ENCODE measurements around the gene RABEPK.

DNA sequence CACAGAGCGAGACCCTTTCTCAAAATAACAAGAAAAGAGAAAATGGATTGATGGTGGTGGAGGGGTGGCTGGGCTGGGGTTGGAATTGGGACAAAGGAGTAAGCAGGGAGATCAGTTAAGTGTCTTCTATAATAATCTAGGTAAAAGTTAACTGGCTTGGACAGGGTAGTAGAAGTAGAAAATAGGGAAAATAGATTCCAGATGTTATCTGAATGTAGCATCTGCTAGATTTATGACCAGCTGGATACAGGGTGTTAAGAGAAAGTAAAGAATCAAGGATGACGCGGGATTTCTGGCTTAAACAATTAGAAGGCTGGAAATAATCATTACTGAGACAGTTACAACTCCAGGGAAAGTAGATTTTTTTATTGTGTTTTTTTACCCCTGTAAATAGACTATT lies 23.7 kb upstream of the RABEPK start:
- no peak for TF ChIP-seq EZH2 (IDR thresholded peaks at IDR 0.05; ENCODE audit: low read depth)
- TF ChIP-seq, protein P1, sequence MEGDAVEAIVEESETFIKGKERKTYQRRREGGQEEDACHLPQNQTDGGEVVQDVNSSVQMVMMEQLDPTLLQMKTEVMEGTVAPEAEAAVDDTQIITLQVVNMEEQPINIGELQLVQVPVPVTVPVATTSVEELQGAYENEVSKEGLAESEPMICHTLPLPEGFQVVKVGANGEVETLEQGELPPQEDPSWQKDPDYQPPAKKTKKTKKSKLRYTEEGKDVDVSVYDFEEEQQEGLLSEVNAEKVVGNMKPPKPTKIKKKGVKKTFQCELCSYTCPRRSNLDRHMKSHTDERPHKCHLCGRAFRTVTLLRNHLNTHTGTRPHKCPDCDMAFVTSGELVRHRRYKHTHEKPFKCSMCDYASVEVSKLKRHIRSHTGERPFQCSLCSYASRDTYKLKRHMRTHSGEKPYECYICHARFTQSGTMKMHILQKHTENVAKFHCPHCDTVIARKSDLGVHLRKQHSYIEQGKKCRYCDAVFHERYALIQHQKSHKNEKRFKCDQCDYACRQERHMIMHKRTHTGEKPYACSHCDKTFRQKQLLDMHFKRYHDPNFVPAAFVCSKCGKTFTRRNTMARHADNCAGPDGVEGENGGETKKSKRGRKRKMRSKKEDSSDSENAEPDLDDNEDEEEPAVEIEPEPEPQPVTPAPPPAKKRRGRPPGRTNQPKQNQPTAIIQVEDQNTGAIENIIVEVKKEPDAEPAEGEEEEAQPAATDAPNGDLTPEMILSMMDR (conservative IDR thresholded peaks at IDR 0.05) = no peak

All from PC-9 (cell line).